OCI-LY3 (cell line): ENCODE results near the gene SLC25A13.

ENCODE experiments used
- H2AFZ ChIP-seq: fragments of 200-600, 300-600 bp; shearing (Covaris generic); 2 replicates; pipeline ENCODE4 v1.6.0; 2014; ENCODE audit warnings: antibody characterized with exemption, low read depth, low read length
- H3K27ac ChIP-seq: fragments of 200-600, 300-600 bp; sonication (generic); 2 replicates; pipeline ENCODE4 v1.5.1; 2014; ENCODE audit warnings: mild to moderate bottlenecking, low read length, moderate library complexity, mixed read lengths
- H3K27me3 ChIP-seq: fragments of 200-600, 300-600 bp; sonication (generic); 2 replicates; pipeline ENCODE4 v1.6.1; 2014; ENCODE audit warnings: low read depth, low read length, mixed read lengths
- H3K36me3 ChIP-seq: fragments of 200-600, 300-600 bp; sonication (generic); replicated peaks from 2 replicates; pipeline ENCODE3; 2014; ENCODE audit warnings: low read depth, low read length, mixed read lengths
- H3K4me1 ChIP-seq: fragments of 300-600, 200-600 bp; sonication (generic); 2 replicates; pipeline ENCODE4 v1.6.1; 2014; ENCODE audit warnings: low read length, mixed read lengths
- H3K4me2 ChIP-seq: fragments of 200-600, 300-600 bp; sonication (generic); 2 replicates; pipeline ENCODE4 v1.6.1; 2014; ENCODE audit warnings: low read length, mixed read lengths
- H3K4me3 ChIP-seq: fragments of 300-600, 200-600 bp; sonication (generic); 2 replicates; pipeline ENCODE4 v1.5.1; 2014; ENCODE audit warnings: antibody characterized with exemption, mild to moderate bottlenecking, low read length, moderate library complexity
- H3K79me2 ChIP-seq: fragments of 300-600, 200-600 bp; shearing (Covaris generic); 2 replicates; pipeline ENCODE4 v1.6.1; 2014; ENCODE audit warnings: mild to moderate bottlenecking, low read length, mixed read lengths
- H3K9ac ChIP-seq: fragments of 300-600, 200-600 bp; shearing (Covaris generic); 2 replicates; pipeline ENCODE4 v1.6.0; 2014; ENCODE audit warnings: mild to moderate bottlenecking, low read length, moderate library complexity
- H3K9me3 ChIP-seq: fragments of 200-600, 300-600 bp; shearing (Covaris generic); 2 replicates; pipeline ENCODE4 v1.6.1; 2014; ENCODE audit warnings: low read length, mixed read lengths; ENCODE audit not compliant: insufficient read depth
- H4K20me1 ChIP-seq: fragments of 200-600, 300-600 bp; sonication (generic); 2 replicates; pipeline ENCODE4 v1.6.1; 2016; ENCODE audit warnings: low read length, mixed read lengths; ENCODE audit not compliant: insufficient read depth
- CTCF ChIP-seq: fragments of 200-600, 300-600 bp; sonication (generic); IDR thresholded peaks from 2 replicates; pipeline ENCODE4 v1.5.1; 2014; ENCODE audit warnings: antibody characterized with exemption, low read length, low read depth
- EZH2phosphoT487 ChIP-seq: fragments of 200-600 bp; shearing (Covaris generic); IDR thresholded peaks from 2 replicates; pipeline ENCODE4 v1.6.1; 2018; ENCODE audit warnings: antibody characterized with exemption, mixed run types, low read depth

Gene SLC25A13

DNA sequence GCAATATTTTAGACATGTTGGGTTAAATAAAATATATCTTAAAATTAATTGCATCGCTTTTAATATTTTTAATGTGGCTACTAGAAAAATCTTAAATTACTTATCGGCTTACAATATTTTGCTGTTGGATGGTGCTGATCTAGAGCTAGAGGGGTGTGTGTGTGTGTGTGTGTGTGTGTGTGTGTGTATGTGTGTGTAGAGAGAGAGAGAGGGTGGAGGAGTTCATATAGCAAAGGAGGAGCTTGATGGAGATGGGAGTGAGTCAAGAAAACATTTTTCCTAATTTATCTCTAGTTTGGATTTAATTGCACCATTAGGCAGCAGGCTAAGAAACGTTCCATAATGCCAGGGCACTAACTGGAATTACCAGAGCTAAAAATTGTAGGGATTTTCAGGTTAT, 10.4 kb upstream of the SLC25A13 start:
- Histone ChIP-seq H3K9me3 (peaks cover 10% of the 10 kb centered on the region), H3K79me2 (no peaks in the 10 kb centered on the region), H3K4me1 (peaks cover 7% of the 10 kb centered on the region), H3K9ac (no peak overlapping the region), H2AFZ (no peak overlapping the region), H3K4me3 (no peak overlapping the region), H4K20me1 (no peaks in the 10 kb centered on the region), H3K27ac (no peak overlapping the region), H3K4me2 (no peak overlapping the region), H3K27me3 (no peaks in the 10 kb centered on the region), H3K36me3 (peaks cover 7% of the 10 kb centered on the region)
- TF ChIP-seq CTCF (no peak), EZH2phosphoT487 (no peak)

- Histone ChIP-seq H3K4me3 (no peak overlapping the region), H3K79me2 (no peaks in the 10 kb centered on the region), H4K20me1 (no peaks in the 10 kb centered on the region), H3K4me1 (peaks cover 13% of the 10 kb centered on the region), H3K4me2 (no peak overlapping the region), H2AFZ (no peak overlapping the region), H3K27me3 (no peaks in the 10 kb centered on the region), H3K27ac (no peak overlapping the region), H3K36me3 (peaks cover 12% of the 10 kb centered on the region), H3K9me3 (peaks cover 13% of the 10 kb centered on the region), H3K9ac (no peak overlapping the region)
- TF ChIP-seq CTCF (no peak), EZH2phosphoT487 (no peak)
Observed at GRCh38 chr7:96331775-96332174, 9.9 kb upstream of the SLC25A13 start.

- no peak overlapping the region for H3K9ac ChIP-seq
- peaks cover 18% of the 10 kb centered on the region for H3K4me1 ChIP-seq
- no peak for TF ChIP-seq CTCF
- no peak for TF ChIP-seq EZH2phosphoT487
- H3K4me3 ChIP-seq = no peak overlapping the region
- no peaks in the 10 kb centered on the region for H3K27me3 ChIP-seq
- H3K27ac ChIP-seq = no peak overlapping the region
- H4K20me1 ChIP-seq = no peaks in the 10 kb centered on the region
- H3K36me3 ChIP-seq = peaks cover 14% of the 10 kb centered on the region
- H3K79me2 ChIP-seq = no peaks in the 10 kb centered on the region
- H3K4me2 ChIP-seq = no peak overlapping the region
- H3K9me3 ChIP-seq = peaks cover 13% of the 10 kb centered on the region
- H2AFZ ChIP-seq = no peak overlapping the region
Observed at GRCh38 chr7:96331233-96331632, 9.3 kb upstream of the SLC25A13 start.

GRCh38 chr7:96330193-96330592, 8.3 kb upstream of the SLC25A13 start:
- H3K27me3 ChIP-seq = no peaks in the 10 kb centered on the region
- H3K9me3 ChIP-seq = peaks cover 17% of the 10 kb centered on the region
- no peak overlapping the region for H2AFZ ChIP-seq
- H4K20me1 ChIP-seq = no peaks in the 10 kb centered on the region
- H3K36me3 ChIP-seq = peaks cover 21% of the 10 kb centered on the region
- no peaks in the 10 kb centered on the region for H3K79me2 ChIP-seq
- H3K4me2 ChIP-seq = no peak overlapping the region
- no peak overlapping the region for H3K4me3 ChIP-seq
- H3K9ac ChIP-seq = no peak overlapping the region
- H3K27ac ChIP-seq = no peak overlapping the region
- H3K4me1 ChIP-seq = peaks cover 20% of the 10 kb centered on the region
- TF ChIP-seq EZH2phosphoT487 (no peak), CTCF (no peak)
